AG09309 (cell line): Measurements from ENCODE around the gene FGFBP2.

Experiments
- DNase-seq: peaks from one replicate; pipeline ENCODE4 v3.0.0-alpha.2; 2010; ENCODE audit warnings: low read depth
- H3K4me3 ChIP-seq: 2 replicates; pipeline ENCODE4 v1.5.1; 2011; ENCODE audit warnings: mild to moderate bottlenecking, low read depth, low read length, moderate library complexity; ENCODE audit not compliant: control insufficient read depth
- TF ChIP-seq, protein P1 (sequence below): IDR thresholded peaks from 2 replicates; pipeline ENCODE4 v1.5.1; 2011; ENCODE audit warnings: mild to moderate bottlenecking, low read depth, low read length, inconsistent platforms; ENCODE audit not compliant: insufficient read depth, control insufficient read depth; ENCODE audit errors: missing control alignments

Gene FGFBP2

DNA sequence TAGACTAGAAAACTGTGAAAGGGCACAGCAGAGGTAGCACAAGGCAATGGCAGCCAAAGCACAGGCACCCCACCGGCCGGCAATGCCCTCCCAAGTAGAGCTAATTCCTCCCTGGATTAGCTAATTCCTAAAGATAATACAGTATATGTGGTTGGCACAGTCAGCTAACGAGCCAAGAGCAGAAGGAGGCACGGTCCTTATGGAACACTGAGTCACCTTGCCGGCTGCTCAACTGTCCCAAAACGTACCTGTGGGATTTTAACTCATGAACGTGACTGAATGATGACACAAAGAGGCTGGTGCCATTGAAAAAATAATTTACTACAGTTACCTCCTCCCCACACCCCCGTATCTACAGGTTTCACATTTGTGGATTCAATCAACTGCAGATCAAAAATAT lies 15.3 kb downstream of the FGFBP2 start:
- TF ChIP-seq, protein P1, sequence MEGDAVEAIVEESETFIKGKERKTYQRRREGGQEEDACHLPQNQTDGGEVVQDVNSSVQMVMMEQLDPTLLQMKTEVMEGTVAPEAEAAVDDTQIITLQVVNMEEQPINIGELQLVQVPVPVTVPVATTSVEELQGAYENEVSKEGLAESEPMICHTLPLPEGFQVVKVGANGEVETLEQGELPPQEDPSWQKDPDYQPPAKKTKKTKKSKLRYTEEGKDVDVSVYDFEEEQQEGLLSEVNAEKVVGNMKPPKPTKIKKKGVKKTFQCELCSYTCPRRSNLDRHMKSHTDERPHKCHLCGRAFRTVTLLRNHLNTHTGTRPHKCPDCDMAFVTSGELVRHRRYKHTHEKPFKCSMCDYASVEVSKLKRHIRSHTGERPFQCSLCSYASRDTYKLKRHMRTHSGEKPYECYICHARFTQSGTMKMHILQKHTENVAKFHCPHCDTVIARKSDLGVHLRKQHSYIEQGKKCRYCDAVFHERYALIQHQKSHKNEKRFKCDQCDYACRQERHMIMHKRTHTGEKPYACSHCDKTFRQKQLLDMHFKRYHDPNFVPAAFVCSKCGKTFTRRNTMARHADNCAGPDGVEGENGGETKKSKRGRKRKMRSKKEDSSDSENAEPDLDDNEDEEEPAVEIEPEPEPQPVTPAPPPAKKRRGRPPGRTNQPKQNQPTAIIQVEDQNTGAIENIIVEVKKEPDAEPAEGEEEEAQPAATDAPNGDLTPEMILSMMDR = no peak
- DNase-seq = no peak
- H3K4me3 ChIP-seq = no peak overlapping the region

GRCh38 chr4:15945516-15945915 lies 17.5 kb downstream of the FGFBP2 start:
- TF ChIP-seq, protein P1 = no peak
- DNase-seq = no peak
- H3K4me3 ChIP-seq = no peak overlapping the region

DNA sequence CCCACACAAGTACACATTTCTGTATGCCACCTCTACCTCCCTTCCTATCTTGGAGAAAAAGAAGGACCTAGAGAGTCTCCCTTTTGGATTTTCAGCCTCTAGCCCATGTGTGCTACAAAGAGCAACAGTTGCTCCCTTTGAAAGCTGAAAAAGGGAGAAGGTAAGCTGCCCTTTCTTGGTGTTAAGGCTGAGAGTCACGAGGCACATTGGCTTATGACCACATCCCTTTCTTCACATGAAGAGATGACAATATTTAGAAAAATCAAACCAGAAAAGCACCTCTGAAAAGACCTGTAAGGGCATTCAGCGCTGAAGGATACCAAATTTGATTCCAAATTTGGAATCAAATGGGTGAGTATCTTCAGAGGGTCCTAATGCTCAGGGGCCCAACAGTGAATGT lies 18.1 kb downstream of the FGFBP2 start:
- TF ChIP-seq, protein P1 = no peak
- DNase-seq = no peak
- no peak overlapping the region for H3K4me3 ChIP-seq

GRCh38 chr4:15942283-15942682 lies 20.7 kb downstream of the FGFBP2 start:
- H3K4me3 ChIP-seq = no peak overlapping the region
- DNase-seq = no peak
- TF ChIP-seq, protein P1 = no peak

GRCh38 chr4:15938640-15939039 lies 24.3 kb downstream of the FGFBP2 start, which contains the start of gene FGFBP1:
TSS of gene FGFBP1 (minus strand) at chr4:15938740. CDS start at chr4:15936632, 2,108 bp downstream.
- TF ChIP-seq, protein P1 = no peak
- H3K4me3 ChIP-seq = no peak within 1 kb of the TSS
- no peak for DNase-seq

- no peak for DNase-seq
- no peak overlapping the region for H3K4me3 ChIP-seq
- TF ChIP-seq, protein P1 = no peak
Measured at GRCh38 chr4:15938182-15938581, 24.8 kb downstream of the FGFBP2 start.

DNA sequence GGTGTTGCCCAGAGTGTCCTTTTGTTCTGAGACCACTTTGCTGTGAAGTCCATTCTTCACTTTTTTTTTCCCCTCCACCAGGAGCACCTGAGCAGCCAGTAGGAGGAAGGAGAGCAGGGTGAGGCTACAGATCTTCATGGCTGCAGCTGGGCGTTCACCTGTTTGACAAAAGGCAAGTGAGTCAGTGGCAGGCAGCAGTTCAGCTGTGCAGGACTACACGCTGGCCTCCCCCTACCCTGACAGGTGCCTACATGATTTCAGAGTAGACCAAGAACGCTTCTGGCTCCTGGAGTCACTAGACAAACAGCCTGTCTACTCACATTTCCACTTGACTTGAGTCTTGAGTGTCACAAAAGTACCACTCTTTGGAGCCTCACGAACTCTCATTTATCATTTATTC lies 26.5 kb downstream of the FGFBP2 start:
- TF ChIP-seq, protein P1 = no peak
- no peak overlapping the region for H3K4me3 ChIP-seq
- DNase-seq = no peak
